Trophoblast cell (in vitro differentiated cells and primary cell): ENCODE data around the gene SEC61B.

Experiments
- DNase-seq, 2 donors: peaks; one replicate each; pipeline ENCODE4 v3.0.0-alpha.2; 2016
- H2AFZ ChIP-seq: 2 replicates; pipeline ENCODE4 v1.6.1; 2013; ENCODE audit warnings: low read length, moderate library complexity, mild to moderate bottlenecking; ENCODE audit not compliant: insufficient read depth, poor library complexity
- H2AK5ac ChIP-seq: 2 replicates; pipeline ENCODE4 v1.6.1; 2013; ENCODE audit warnings: mild to moderate bottlenecking, low read length
- H2BK120ac ChIP-seq: 2 replicates; pipeline ENCODE4 v1.6.1; 2013; ENCODE audit warnings: low read length, mild to moderate bottlenecking, moderate library complexity; ENCODE audit not compliant: insufficient read depth, poor library complexity
- H2BK12ac ChIP-seq: 2 replicates; pipeline ENCODE4 v1.6.1; 2013; ENCODE audit warnings: mild to moderate bottlenecking, low read length, moderate library complexity
- H2BK5ac ChIP-seq: 2 replicates; pipeline ENCODE4 v1.6.1; 2013; ENCODE audit warnings: low read length, low read depth, moderate library complexity, mild to moderate bottlenecking; ENCODE audit not compliant: poor library complexity
- H3K14ac ChIP-seq: 2 replicates; pipeline ENCODE4 v1.6.1; 2013; ENCODE audit warnings: mild to moderate bottlenecking, low read length
- H3K18ac ChIP-seq: 2 replicates; pipeline ENCODE4 v1.6.1; 2013; ENCODE audit warnings: mild to moderate bottlenecking, low read length
- H3K23ac ChIP-seq: 2 replicates; pipeline ENCODE4 v1.6.1; 2013; ENCODE audit warnings: low read length
- H3K27ac ChIP-seq: 2 replicates; pipeline ENCODE4 v1.5.1; 2013; ENCODE audit warnings: low read depth, mild to moderate bottlenecking, inconsistent platforms, low read length, moderate library complexity
- H3K27me3 ChIP-seq: 2 replicates; pipeline ENCODE4 v1.6.1; 2013; ENCODE audit warnings: inconsistent platforms, mild to moderate bottlenecking, low read length, moderate library complexity; ENCODE audit not compliant: insufficient read depth
- H3K36me3 ChIP-seq, 2 experiments: 1 replicate in 1 of 2; 2 replicates in 1 of 2; pipeline ENCODE4 v1.6.1; 2013; ENCODE audit warnings: low read length in 2 of 2, mild to moderate bottlenecking in 2 of 2, moderate library complexity in 1 of 2; ENCODE audit not compliant: insufficient read depth in 2 of 2, control insufficient read depth in 1 of 2
- H3K4ac ChIP-seq: 2 replicates; pipeline ENCODE4 v1.6.1; 2013; ENCODE audit warnings: low read depth, mild to moderate bottlenecking, low read length, moderate library complexity
- H3K4me1 ChIP-seq, 2 experiments: 1 replicate in 1 of 2; 2 replicates in 1 of 2; pipeline ENCODE4 v1.6.1; 2013; ENCODE audit warnings: low read length in 2 of 2, mild to moderate bottlenecking in 2 of 2, moderate library complexity in 1 of 2; ENCODE audit not compliant: insufficient read depth in 2 of 2, control insufficient read depth in 1 of 2
- H3K4me2 ChIP-seq: 2 replicates; pipeline ENCODE4 v1.6.1; 2013; ENCODE audit warnings: inconsistent platforms, mild to moderate bottlenecking, low read length, moderate library complexity
- H3K4me3 ChIP-seq: 2 replicates; pipeline ENCODE4 v1.5.1; 2013; ENCODE audit warnings: mild to moderate bottlenecking, low read depth, low read length, inconsistent platforms
- H3K79me1 ChIP-seq: one replicate; pipeline ENCODE4 v1.6.1; 2013; ENCODE audit warnings: low read length
- H3K79me2 ChIP-seq: 2 replicates; pipeline ENCODE4 v1.6.1; 2013; ENCODE audit warnings: low read length, mild to moderate bottlenecking; ENCODE audit not compliant: control insufficient read depth, insufficient read depth, poor library complexity
- H3K9ac ChIP-seq: 2 replicates; pipeline ENCODE4 v1.6.1; 2013; ENCODE audit warnings: mild to moderate bottlenecking, low read length
- H3K9me3 ChIP-seq: 2 replicates; pipeline ENCODE4 v1.6.1; 2013; ENCODE audit warnings: low read depth, mild to moderate bottlenecking, control low read depth, inconsistent platforms, low read length; ENCODE audit not compliant: insufficient read depth
- H4K12ac ChIP-seq: 2 replicates; pipeline ENCODE4 v1.6.1; 2013; ENCODE audit warnings: low read depth, mild to moderate bottlenecking, low read length, moderate library complexity
- H4K8ac ChIP-seq: 2 replicates; pipeline ENCODE4 v1.6.1; 2013; ENCODE audit warnings: low read depth, mild to moderate bottlenecking, low read length, moderate library complexity
- H4K91ac ChIP-seq: one replicate; pipeline ENCODE4 v1.6.1; 2013; ENCODE audit warnings: low read depth, mild to moderate bottlenecking, low read length, moderate library complexity
- WGBS: extraction: QIAGEN DNeasy Blood & Tissue Kit; methylation state at CpG from one replicate; pipeline ENCODE4 v1.1.7; 2013; ENCODE audit warnings: missing lambda C conversion rate; ENCODE audit not compliant: insufficient read length, insufficient coverage; ENCODE audit errors: extremely low coverage; 5-methylcytosine and 5-hydroxymethylcytosine counted together

Gene SEC61B

DNA sequence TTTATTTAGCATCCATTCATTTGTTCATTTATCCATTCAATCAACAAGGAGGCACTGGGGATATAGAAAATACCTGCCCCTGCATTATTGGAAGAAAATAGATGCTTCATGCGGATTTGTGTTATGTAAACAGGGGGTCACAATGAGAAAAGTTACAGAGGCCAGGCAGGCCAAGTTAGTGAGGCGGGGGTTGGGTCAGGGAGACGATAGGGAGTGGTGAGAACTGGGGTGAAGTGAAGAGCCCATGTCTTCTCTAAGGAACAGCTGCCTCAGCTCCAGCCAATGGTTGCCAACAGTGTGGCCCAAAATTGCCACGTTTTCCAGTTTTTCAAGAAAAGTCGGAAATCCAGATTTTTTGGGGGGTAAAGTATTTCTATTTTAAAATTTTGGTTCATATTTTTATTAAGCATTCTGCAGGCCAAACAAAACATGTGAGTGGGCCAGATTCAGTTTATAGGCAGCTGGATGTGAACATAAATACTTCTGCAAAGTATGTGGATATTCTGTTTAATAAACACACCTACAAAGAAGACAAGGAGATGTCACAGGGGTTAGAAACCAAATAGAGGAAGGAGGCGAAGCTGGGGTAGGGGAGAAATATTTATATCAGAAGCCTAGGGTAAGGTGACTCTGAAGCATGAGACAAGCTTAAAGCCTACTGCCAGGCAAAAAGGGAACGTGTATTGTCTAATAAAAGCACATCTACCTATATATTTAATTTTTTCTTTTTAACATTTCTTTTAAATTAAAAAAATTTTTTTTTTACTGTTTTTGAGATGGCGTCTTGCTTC lies 44.3 kb upstream of the SEC61B start:
- H2BK5ac ChIP-seq: no peak overlapping the region
- H3K4me1 ChIP-seq: no peaks in the 10 kb centered on the region
- peaks cover 1% of the 10 kb centered on the region for H3K9me3 ChIP-seq
- no peak overlapping the region for H3K18ac ChIP-seq
- H3K27ac ChIP-seq: no peak overlapping the region
- H3K4me2 ChIP-seq: no peak overlapping the region
- H3K27me3 ChIP-seq: no peaks in the 10 kb centered on the region
- H2AK5ac ChIP-seq: no peak overlapping the region
- no CpG with 5 or more reads among the region's 8 CpGs for WGBS
- no peak overlapping the region for H2BK12ac ChIP-seq
- H3K9ac ChIP-seq: no peak overlapping the region
- no peaks in the 10 kb centered on the region for H3K36me3 ChIP-seq
- no peak overlapping the region for H4K8ac ChIP-seq
- no peak overlapping the region for H4K12ac ChIP-seq
- H3K14ac ChIP-seq: no peak overlapping the region
- H2AFZ ChIP-seq: no peak overlapping the region
- H4K91ac ChIP-seq: no peak overlapping the region
- no peak overlapping the region for H2BK120ac ChIP-seq
- DNase-seq: no peak
- no peak overlapping the region for H3K4me3 ChIP-seq
- no peaks in the 10 kb centered on the region for H3K79me1 ChIP-seq
- H3K23ac ChIP-seq: no peak overlapping the region
- H3K79me2 ChIP-seq: no peaks in the 10 kb centered on the region
- H3K4ac ChIP-seq: no peak overlapping the region

DNA sequence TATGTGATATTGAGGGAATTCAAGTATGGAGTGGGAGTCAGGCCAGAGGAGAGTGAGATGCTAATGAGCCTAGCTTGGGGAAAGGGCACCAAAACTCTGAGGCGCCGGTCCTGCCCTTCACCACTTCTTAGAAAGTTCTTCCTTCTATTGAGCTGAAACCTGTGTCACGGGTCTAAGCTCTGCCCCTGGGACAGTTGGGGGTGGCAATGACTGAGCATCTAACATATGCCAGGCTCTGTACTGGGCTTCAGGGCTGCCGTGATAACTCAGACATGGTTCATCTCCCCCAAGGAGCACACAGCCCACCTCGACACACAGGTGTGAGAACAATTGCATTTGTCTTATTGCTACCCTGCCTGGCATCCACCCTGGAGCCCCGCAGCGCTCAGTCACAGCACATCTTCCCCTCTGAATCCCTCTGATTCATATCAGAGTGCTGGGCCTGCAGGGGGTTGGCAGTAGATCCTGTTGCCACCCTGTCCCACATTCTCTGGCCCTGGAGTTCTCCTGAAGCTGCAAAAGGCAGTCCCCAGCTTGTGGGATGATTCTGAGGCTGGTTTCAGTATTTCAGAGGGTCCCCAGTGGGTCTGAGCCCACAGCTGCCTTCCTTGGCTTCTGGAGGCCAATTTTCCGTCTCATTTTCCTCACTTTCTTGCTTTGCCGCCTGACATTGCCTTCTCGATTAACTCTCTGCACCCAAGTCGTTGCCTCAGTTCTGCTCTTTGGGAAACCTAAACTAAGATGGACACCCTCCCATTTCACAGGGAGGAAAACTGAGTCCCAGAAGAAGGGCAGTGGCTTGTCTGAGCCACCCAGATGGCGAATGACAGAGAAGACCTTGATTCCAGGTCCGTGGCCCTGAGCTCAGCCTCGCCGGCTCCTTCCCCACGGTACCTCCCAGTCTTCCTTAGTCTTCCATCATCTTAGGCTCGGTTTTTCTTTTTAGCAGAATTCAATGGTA lies 42.9 kb upstream of the SEC61B start:
- no peak overlapping the region for H3K14ac ChIP-seq
- no peaks in the 10 kb centered on the region for H3K27me3 ChIP-seq
- H3K9ac ChIP-seq: no peak overlapping the region
- H4K8ac ChIP-seq: no peak overlapping the region
- no peak overlapping the region for H2AK5ac ChIP-seq
- H3K23ac ChIP-seq: no peak overlapping the region
- no peak overlapping the region for H3K18ac ChIP-seq
- no peak overlapping the region for H2BK5ac ChIP-seq
- H3K79me2 ChIP-seq: no peaks in the 10 kb centered on the region
- no peaks in the 10 kb centered on the region for H3K79me1 ChIP-seq
- no peak overlapping the region for H4K91ac ChIP-seq
- H2AFZ ChIP-seq: no peak overlapping the region
- H4K12ac ChIP-seq: no peak overlapping the region
- H3K9me3 ChIP-seq: peaks cover 1% of the 10 kb centered on the region
- H2BK12ac ChIP-seq: no peak overlapping the region
- H3K4ac ChIP-seq: no peak overlapping the region
- no peaks in the 10 kb centered on the region for H3K36me3 ChIP-seq
- H3K4me2 ChIP-seq: no peak overlapping the region
- no CpG with 5 or more reads among the region's 17 CpGs for WGBS
- DNase-seq: no peak
- H3K4me3 ChIP-seq: no peak overlapping the region
- no peak overlapping the region for H3K27ac ChIP-seq
- H2BK120ac ChIP-seq: no peak overlapping the region
- H3K4me1 ChIP-seq: no peaks in the 10 kb centered on the region

DNA sequence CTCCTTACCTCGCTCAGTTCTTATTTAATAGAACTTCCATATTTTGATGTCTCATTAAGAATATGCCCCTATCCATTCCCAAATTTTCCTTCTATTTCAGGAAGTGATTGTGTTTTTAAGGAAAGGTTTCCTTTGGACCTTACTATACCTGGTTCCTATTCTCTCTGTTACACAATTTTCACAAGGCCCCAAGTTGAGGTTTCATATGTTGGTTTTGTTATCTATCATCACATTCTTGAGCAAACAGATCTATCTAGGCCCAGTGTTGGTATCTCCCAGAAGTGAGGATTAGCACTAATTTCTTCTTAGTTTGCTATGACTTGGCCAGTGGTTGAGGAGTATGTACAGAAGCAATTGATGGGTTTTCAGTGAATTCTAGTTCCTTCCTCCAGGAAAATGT lies 41.9 kb upstream of the SEC61B start:
- Histone ChIP-seq H3K79me1 (no peaks in the 10 kb centered on the region), H4K12ac (no peak overlapping the region), H3K27ac (no peak overlapping the region), H3K79me2 (no peaks in the 10 kb centered on the region), H3K18ac (no peak overlapping the region), H3K23ac (no peak overlapping the region), H3K4me3 (no peak overlapping the region), H3K9me3 (peaks cover 1% of the 10 kb centered on the region), H3K9ac (no peak overlapping the region), H2BK120ac (no peak overlapping the region), H3K27me3 (no peaks in the 10 kb centered on the region), H3K4ac (no peak overlapping the region), H3K14ac (no peak overlapping the region), H2AK5ac (no peak overlapping the region), H3K4me2 (no peak overlapping the region), H3K4me1 (no peaks in the 10 kb centered on the region), H4K91ac (no peak overlapping the region), H3K36me3 (no peaks in the 10 kb centered on the region), H2BK12ac (no peak overlapping the region), H2AFZ (no peak overlapping the region), H4K8ac (no peak overlapping the region), H2BK5ac (no peak overlapping the region)
- WGBS: no CpG with 5 or more reads among the region's 1 CpG
- DNase-seq: no peak

DNA sequence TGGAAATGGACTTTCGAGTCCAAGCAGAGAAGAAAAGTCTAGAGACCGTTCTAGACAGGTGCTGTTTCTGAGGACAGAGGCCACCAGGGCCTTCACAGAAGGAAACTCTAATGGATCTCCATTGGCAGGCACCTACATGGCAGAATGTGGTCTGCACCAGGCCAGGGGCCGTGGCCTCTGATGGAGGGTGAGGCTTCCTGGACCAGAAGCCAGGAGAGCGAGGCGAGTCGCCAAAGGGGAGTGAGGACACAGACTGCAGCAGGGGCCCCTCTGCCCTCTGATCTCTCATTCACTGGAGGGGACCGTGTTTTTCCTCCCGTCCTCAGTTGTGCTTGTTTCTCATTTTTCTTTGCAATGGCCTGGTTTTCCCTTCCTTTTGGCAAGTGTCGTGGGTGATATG lies 41.4 kb upstream of the SEC61B start:
- Histone ChIP-seq H3K27ac (no peak overlapping the region), H3K36me3 (no peaks in the 10 kb centered on the region), H3K9ac (no peak overlapping the region), H3K4ac (no peak overlapping the region), H3K27me3 (no peaks in the 10 kb centered on the region), H2BK5ac (no peak overlapping the region), H3K4me2 (no peak overlapping the region), H3K4me1 (no peaks in the 10 kb centered on the region), H2AFZ (no peak overlapping the region), H3K79me2 (no peaks in the 10 kb centered on the region), H2AK5ac (no peak overlapping the region), H4K91ac (no peak overlapping the region), H4K12ac (no peak overlapping the region), H3K18ac (no peak overlapping the region), H3K79me1 (no peaks in the 10 kb centered on the region), H3K14ac (no peak overlapping the region), H3K9me3 (peaks cover 1% of the 10 kb centered on the region), H4K8ac (no peak overlapping the region), H3K23ac (no peak overlapping the region), H2BK12ac (no peak overlapping the region), H2BK120ac (no peak overlapping the region), H3K4me3 (no peak overlapping the region)
- DNase-seq: no peak
- no CpG with 5 or more reads among the region's 9 CpGs for WGBS
